SKM-1 (cell line): ENCODE measurements around the gene DISC1.
A peak's percentile ranks its signal among the peaks of the same experiment; 100 is the strongest.
"Not testable (repeated sequence)": the region's sequence is repeated elsewhere in the genome, so short reads cannot be mapped to it uniquely, and the experiment has no call there.

Experiments used
- DNase-seq: peaks from one replicate; lab custom pipeline; 2025; ENCODE audit not compliant: unreplicated experiment; lab: John Stamatoyannopoulos, UW

Gene DISC1

DNA sequence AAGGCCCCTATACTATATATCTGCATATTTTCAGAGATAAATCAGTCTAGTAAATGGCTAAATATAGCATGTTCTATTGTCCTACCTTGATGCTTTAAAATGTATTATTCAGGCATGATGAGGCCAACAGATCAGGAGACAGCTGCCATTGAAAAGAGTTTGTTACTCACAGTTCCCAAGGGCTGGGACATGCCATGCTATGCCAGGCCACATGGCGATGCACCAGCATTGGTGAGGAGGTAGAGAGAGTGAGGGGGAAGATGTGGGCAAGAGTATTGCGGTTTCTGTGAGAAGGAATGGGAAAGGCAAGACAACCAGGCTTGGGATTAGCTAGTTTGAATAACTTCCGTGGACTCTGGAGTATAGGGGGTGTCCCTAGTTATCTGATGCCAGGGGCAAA lies 316.5 kb downstream of the DISC1 start:
- DNase-seq, result no peak

DNA sequence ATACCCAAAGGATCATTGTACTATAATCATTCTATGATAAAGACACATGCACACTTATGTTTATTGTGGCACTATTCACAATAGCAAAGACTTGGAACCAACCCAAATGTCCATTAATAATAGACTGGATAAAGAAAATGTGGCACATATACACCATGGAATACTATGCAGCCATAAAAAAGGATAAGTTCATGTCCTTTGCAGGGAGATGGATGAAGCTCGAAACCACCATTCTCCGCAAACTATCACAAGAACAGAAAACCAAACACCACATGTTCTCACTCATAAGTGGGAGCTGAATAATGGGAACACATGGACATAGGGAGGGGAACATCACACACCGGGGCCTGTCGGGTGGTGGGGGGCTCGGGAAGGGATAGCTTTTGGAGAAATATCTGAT lies 321.5 kb downstream of the DISC1 start:
- not testable (repeated sequence) for DNase-seq

DNA sequence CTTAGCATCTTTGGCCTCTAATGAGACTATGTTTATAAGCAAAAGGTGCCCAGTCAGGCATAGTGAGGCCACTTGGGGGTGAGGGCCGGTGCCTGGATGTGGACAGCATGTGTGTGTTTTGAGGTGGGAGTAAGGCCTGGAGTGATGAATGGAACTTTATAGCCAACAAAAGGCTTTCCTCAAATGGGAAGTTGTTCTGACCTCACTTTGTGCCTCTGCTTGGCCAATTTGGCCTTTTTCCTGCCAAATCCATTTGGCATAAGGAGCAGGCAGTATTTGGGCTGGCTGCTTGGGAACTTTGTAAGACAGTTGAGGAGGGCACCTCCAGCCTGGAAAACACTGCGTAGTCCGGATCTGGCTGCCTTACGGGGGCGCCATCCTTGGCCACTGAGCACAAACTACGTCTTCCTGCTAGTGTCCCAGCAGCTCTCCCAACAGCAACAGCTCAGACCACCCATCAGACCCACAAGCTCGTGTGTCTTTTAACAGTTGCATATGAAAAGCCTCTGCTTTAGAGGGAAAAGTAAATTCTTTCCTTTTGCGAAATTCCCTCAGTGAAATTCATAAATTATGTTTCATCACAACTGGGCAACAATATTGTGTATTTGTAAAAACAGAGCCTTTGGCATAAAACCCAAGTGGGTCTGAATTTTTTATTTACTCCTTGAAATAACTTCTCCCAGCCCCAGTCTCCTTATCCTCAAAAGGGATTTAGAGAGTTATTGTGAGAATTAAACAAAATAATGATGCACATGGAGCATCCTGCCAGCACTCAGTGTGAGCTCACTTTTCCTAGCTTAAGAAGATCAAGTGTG lies 322.9 kb downstream of the DISC1 start:
- no peak for DNase-seq

DNA sequence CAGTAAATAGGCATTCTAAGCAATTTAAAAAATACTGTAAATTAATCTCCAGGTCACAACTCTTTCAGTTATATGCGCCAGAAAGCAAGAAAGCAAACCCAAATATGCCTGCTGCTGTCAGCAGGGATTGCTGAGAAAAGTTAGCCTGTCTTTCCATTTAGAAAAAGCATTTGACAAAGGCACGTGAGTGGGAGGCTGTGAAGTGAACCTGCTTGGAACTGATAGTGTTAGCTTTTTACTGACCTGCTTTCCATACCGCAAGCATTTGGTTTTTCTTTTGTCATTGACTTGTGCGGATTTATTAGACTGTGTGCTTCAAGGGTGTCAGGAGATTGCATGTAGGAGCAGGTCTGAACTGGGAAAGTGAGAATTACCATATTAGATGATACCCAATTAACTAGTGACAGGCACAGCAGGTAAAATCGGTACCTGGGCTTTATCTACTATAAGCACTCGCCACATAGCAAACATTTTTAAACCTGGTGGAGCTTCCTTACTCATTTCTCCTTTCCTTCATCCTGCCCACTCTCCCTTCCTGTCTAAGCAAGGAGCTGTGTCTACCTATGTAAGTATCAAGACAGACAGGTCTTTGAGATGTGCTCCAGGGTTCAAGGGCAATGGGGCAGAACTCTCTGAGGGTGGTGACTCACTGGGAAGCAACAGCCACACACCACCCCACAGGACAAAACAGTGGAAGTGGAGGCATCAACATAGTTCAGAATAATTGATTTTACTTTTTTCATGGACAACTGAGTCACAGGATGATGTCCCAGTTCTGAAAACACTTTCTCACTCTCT lies 323.9 kb downstream of the DISC1 start:
- DNase-seq, result no peak

DNA sequence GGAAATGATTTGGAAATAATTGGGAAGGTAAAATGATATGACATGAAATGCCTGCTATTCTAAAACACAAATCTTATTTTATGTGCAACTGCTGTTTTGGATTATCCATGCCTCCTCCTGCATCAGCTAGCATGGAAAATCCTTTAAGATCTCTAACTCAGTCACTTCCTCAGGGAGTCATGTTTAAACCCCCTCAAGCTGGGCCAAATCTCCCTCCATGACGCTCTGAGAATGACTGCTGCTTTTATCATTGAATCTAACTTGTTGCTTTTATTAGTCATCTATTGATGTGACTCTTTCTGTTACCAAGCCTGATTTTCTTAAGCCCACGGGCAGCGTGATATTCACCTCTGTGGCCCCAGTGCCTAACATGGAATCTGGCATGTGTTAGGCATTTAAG lies 324.8 kb downstream of the DISC1 start:
- no peak for DNase-seq

DNA sequence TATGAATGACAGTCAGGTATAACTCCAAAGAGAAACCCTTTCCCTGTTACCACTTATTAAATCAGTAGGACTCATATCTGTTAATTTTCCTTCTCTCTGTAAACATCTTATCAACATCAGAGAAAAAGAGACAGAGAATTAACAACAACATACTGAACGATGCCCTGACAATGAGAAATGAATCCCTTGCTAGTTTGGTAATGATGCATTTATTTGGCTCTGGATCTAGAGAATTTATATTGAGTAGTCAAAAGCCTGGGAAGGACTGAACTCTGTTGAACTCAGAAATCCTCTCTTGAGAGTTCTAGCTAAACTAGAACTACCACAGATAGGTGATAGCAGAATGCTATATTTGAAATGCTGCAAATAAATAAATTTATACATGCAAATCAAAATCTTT lies 325.6 kb downstream of the DISC1 start:
- no peak for DNase-seq

DNA sequence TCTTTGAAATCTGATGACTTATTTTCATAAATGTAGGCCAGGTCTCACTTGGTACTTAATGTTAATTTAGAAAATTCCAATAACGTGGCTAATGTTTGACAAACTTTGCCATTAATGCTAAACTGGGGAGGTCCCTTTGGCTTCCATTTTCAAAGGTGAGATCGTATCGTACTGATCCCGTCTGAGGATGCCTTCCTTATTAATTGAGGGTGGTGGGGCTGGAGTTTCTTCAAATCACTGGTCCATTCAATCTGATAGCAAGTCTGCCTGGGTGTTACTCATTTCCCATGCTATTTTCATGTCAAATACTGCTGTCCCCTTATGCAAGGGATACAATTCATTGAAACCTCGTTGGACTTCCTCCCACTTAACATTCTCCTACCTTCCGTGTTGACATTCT lies 327.1 kb downstream of the DISC1 start:
- no peak for DNase-seq

DNA sequence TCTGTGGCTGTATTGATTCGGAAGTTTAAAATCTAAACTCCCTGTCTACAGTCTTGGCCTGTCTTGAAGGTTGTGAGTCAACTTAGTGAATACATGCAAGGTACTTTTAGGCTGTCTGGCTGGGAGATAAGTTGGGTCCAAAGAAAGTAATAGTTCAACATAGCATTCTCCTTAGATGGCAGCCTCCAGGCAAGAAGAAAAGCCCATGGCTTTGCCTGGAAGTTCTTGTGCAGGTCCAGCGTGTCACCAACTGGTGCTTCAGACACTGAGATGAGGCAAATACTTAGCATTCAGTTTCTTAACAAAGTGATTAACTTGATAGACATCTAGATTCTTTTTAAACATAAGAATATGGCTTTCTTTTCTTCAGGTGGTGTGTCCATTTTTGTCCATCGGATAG lies 328.2 kb downstream of the DISC1 start:
- no peak for DNase-seq

DNA sequence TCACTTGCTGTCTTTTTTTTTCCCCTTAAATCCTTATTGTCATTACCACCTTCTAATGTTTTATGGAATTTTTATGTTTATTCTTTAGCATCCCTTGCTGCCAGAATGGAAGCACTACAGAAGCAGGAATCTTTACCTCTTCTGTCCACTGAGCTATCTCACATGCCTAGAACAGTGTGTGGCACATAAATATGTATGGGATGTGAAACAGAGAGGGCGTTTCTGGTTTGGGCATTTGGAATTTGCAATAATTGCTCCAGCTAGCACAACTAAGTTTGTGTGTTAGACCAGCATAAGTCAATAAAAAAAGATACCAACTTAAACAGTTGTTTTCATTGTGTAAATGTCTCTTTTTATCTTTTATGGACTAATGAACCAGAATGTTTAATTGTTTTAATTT lies 330.8 kb downstream of the DISC1 start:
- DNase-seq, result no peak

DNA sequence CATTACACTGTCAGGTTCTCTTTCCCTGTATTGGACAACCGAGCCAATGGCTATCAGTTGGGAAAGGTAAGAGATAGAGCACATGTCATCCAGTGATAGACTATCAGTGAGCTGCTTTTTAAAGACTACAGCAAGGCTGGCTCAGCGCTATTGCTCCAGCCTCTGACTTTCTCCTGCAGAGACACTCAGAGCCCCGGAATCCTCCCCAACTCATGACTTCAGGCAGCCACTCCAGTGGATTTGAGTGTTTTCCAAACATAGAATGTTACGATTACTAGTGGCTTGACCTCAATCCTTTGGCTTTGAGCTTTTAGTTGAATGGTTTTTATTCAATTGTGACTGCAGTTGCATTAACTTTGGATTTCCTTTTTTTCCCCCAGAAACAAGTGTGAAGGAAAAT lies 331.9 kb downstream of the DISC1 start:
- no peak for DNase-seq

DNA sequence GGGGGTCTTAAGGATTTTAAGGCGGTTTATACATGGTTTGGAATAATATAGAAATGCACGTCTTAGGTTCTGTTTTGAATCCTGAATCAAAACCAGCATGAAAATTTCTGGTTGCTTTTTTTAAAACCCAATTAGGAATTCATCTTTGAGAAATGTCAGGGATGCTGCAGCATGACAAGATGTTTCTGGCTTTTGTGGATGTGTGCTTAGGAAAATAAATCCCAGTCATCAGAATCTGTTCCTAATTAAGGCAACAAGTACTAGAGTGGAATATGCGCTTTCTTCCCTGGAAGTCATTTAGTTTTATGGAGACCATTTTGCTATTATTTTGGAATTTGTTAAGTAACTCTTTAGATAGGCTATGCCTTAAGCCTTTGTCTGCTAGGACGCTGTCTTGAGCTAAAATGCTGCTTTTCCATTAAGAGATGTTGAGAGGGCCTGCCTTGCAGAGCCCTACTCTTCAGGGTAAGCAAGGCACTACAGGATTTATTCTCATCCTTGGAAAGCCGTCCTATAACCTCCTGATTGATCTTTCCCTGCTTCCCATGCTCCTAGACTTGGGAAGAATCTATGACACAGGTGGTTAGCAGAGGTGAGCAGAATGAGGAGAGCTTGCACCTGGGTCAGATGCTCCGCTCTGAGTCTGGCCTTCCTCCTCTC lies 332.8 kb downstream of the DISC1 start:
- DNase-seq, result no peak

DNA sequence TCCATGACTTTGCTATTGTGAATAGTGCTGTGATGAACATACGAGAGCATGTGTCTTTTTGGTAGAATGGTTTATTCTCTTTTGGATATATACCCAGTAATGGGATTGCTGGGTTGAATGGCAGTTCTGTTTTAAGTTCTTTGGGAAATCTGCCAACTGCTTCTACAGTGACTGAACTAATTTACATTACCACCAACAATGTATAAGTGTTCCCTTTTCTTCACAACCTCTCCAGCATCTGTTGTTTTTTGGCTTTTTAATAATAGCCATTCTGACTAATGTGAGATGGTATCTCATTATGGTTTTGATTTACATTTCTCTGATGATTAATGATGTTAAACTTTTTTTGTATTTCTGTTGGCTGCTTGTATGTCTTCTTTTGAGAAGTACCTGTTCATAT lies 335.2 kb downstream of the DISC1 start:
- not testable (repeated sequence) for DNase-seq

DNA sequence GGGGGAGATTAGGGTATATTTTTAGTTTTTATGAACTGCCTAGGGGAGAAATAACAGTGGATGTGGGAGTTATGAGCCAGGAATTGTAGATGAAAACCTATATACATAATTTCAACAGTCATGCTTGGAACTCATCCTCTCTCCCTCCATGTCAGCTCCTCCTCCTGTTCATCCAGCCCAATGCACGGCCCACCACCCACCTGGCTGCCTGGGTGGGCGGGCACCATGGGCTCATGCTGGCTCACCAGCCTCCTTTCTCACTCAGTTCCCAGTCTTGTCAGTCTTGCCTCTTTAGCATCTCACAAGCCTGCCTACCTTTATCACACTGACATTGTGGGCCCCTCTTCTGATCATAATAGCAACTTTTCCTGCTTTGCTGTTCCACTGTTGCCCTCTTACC lies 336.0 kb downstream of the DISC1 start:
- DNase-seq, result no peak

DNA sequence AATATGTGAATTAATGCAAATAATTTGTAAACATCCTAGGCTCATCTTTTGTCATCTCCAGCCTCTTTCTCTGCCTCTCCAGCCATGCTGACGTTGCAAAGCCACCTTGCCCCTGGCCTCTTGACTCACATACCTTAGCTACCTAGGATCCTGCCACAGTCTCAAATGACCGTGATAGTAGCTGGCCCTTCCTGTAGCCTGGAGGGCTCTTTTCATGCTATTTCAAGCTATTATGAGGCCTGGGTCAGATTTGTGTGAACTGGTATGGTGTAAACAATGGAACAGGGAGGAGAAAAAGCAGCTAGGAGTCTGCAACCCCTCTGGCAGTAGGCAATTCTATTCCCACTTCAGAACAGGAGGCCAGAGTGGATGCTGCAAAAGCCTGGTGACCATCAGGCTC lies 337.7 kb downstream of the DISC1 start:
- DNase-seq, result no peak

DNA sequence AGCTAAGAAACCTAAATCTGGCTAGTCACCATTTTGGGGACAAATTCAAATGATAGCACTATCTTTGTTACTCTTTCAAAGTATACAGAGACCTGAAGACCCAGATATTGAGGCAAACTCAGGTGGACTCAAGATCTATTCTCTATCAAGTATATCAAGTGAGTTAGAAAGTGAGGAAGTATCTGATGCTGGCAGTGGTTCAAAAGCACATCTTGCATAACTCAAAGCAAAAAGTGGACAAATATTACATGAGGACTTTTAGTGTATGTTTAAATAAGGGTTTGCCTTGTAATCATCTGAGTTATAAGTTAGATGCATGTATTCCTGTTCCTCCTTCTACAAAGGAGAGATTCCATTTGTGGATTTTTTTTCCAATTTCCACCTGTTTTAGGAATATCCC lies 338.4 kb downstream of the DISC1 start:
- no peak for DNase-seq

DNA sequence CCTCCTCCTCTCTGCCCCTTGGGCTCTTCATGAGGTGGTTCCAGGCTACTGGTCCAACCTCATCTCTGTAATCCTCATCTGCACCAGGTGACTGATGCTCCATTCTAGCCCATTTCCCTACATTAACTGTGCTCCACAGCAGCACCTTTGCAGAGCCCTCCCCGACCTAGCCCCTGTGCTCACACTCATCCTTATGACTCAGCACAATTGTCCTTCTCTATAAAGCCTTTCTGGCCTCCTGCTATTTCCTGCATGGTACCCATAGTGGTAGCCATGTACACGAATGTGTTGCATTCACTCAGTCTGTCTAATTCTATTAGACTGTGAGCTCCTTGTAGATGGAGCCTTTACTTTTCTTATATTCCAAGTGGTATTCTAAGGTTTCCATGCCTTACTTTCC lies 339.0 kb downstream of the DISC1 start:
- DNase-seq, result no peak

DNA sequence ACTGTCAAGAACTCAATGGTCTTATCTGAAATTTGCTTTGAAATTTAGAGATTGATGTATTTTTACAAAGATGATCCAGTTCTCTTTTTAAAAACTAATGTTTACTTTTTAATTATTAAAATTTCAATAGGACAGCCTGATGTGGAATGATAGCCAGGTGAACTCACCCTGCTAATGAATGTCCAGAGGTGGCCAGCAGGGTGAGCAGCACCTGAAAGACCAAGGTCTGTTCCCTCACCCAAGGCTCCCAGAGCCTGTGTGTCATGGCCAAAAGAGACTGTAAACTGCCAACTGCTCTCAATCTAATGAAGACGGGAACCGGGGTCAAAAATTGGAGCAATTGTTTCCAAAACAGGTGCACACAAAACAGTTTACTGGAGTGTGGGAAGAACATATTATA lies 340.4 kb downstream of the DISC1 start:
- DNase-seq, result no peak

DNA sequence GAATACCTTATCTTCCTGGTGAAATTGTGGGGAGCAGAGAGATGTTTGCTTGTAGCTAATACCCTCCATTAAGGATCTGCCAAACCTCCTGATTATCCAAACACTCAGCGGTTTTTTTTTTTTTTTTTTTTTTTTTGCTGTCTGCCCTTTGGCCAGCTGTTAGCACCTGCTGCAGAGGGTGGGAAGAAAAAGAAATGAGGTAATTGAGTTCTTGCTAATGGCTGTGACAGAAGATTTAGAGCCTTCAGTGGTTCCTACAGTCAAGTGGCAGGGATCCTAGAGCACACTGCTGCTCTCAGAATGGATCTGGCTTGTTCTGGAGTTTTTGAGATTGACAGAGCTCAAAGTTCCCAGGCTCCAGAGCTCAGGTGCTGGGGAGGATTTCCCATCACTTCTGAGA lies 342.5 kb downstream of the DISC1 start:
- no peak for DNase-seq

DNA sequence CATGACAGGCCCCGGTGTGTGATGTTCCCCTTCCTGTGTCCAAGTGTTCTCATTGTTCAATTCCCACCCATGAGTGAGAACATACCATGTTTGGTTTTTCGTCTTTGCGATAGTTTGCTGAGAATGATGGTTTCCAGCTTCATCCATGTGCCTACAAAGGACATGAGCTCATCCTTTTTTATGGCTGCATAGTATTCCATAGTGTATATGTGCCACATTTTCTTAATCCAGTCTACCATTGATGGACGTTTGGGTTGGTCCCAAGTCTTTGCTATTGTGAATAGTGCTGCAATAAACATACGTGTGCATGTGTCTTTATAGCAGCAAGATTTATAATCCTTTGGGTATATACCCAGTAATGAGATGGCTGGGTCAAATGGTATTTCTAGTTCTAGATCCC lies 343.2 kb downstream of the DISC1 start:
- not testable (repeated sequence) for DNase-seq

DNA sequence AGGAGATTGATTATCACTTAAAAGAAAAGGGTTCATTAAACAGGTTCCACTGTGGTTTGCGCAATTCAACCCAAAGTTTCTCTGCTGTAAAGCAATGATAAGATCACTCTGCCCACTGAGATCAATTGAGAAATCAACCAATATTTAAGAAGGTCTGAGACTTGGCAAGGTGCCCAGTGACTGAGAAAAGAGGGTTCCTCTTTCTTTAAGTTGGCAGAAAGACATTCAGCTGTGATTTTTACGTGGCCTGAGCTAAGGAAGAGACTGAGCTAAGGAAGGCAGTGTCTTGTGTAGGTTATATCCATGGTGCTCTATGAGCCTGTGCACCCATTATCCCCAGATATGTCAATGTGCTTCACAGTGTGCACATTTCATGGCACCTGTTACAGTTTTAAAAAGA lies 344.1 kb downstream of the DISC1 start:
- DNase-seq, result peak; percentile 74

DNA sequence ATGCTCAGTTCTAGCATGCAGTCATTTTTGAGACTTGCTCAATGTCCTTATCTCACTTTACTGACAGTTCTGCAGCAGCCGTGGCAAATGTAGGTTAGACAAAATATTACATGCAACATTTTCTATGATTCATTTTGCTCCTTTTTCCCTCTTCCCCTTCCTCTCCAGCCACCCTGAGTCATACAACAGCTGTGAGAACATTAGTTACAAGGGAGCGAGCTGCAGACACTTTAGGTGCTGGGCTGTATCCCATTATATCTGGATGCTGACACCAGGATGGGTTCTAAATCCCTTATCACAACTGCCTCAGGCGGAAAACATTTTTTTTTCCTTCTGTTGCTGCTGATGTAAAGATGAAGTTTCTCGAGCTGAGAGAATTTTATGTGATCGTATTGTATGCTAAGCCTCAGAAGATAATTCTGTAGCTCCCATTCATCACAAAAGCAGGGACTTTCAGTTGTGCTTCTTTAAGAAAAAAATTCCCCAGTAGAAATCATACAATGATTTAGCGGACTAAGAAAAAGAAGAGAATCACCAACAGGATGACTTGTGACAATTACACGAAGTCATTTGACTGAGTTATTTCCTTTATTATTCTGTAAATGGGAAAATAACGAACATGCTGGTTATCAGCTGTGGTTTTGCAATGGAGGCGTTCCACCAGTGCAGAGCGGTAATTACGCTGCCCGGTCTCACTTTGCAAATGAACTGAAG lies 345.0 kb downstream of the DISC1 start:
- DNase-seq, result no peak

DNA sequence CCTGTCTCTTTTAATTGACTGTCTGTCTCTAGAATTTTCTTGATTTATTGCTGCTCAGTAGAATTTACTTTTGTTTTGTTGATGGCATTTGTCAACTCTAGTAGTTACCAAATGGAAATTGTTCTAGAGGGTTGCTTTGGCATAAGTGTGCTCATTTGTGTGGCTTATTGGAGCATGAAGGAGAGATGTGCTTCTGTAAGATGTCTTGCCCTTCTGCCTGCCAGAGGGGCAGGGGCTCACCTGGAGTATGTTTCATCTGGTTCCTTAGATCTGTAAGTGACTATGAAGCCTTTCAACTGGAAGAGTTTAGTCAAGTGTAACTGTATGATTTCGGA lies 345.5 kb downstream of the DISC1 start:
- no peak for DNase-seq
